Choroid plexus epithelial cell (primary cell): ENCODE measurements around the gene H1-8.
A peak's percentile ranks its signal among the peaks of the same experiment; 100 is the strongest.

Source experiments
- DNase-seq: peaks from one replicate; pipeline ENCODE4 v3.0.0-alpha.2; 2010; ENCODE audit warnings: low read depth
- H3K4me3 ChIP-seq: 2 replicates; pipeline ENCODE4 v1.5.1; 2011; ENCODE audit warnings: low read depth, mild to moderate bottlenecking, control low read depth, low read length, moderate library complexity
- CTCF ChIP-seq: conservative IDR thresholded peaks from 2 replicates; pipeline ENCODE4 v1.5.1; 2011; ENCODE audit warnings: low read depth, mild to moderate bottlenecking, control low read depth, inconsistent platforms, low read length, moderate library complexity

The H1-8 gene

GRCh38 chr3:129595544-129596193, 52.7 kb downstream of the H1-8 start:
- H3K4me3 ChIP-seq, result no peak overlapping the region
- DNase-seq, result no peak
- TF ChIP-seq CTCF, result no peak

GRCh38 chr3:129596194-129597086, 53.5 kb downstream of the H1-8 start:
- peak; percentile 88 for DNase-seq
- no peak overlapping the region for H3K4me3 ChIP-seq

DNA sequence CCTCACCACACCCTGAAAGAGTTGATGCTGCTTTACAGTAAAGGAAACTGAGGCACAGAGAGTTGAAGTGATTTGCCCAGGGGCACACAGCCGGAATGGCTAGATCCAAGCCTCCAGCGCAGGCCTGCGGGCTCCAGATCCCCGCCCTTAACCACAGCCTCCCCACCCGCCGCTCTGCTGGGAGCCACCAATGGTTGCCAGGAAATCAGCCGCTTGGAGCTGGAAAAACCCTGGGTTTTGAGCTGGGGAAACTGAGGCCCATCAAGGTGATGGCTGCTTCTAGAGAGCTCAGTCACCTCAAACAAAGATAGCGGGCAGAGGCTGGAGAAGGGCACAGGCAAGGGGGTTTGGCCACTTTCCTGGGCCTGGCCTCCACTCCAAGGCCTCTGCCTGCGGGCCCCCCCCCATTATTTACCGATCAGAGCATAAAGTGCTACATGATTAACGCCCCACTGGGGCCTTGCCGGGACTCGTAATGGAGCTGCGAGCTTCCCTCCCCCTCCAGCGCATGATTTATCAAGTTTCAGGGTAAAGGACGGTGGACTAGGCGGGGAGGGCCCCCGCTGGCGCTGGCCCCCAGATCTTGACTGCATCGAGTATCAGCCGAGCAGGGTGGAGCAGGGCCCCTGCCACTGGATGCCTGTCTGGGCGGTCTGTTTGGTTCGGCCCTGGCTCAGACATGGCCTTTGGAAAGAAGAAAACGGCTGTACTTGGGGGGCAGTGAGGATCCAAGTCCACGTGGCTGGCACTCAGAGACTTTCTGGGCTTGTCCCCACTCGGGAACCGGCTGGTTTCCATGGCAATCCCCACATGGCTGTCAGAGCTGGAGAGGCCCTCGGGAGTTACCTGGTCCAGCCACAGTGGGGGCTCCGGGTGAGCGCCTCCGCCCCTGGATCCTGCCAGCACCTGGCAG, 54.4 kb downstream of the H1-8 start:
- peak; percentile 69 for DNase-seq
- no peak overlapping the region for H3K4me3 ChIP-seq
- TF ChIP-seq CTCF, result no peak

More at GRCh38 chr3:129596194-129597086, 53.5 kb downstream of the H1-8 start:
- TF ChIP-seq CTCF, result no peak

GRCh38 chr3:129598000-129598381, 55.0 kb downstream of the H1-8 start:
- no peak for TF ChIP-seq CTCF
- DNase-seq, result peak; percentile 56
- no peak overlapping the region for H3K4me3 ChIP-seq

GRCh38 chr3:129598484-129598883, 55.5 kb downstream of the H1-8 start:
- no peak for DNase-seq
- no peak overlapping the region for H3K4me3 ChIP-seq
- TF ChIP-seq CTCF, result no peak

- no peak overlapping the region for H3K4me3 ChIP-seq
- no peak for DNase-seq
- no peak for TF ChIP-seq CTCF
These were observed 56.1 kb downstream of the H1-8 start for GRCh38 chr3:129599073-129599472.
